Measurements from ENCODE around the gene USP30.

The USP30 gene

GRCh38 chr12:109098183-109098604, 45.8 kb downstream of the USP30 start:
- no peak for DNase-seq

- DNase-seq, result no peak
Measured at GRCh38 chr12:109098651-109099050, 46.3 kb downstream of the USP30 start.

- no peak for DNase-seq
Measured at GRCh38 chr12:109099431-109100020, 47.1 kb downstream of the USP30 start.

GRCh38 chr12:109100741-109101140, 48.4 kb downstream of the USP30 start:
- no peak for DNase-seq

GRCh38 chr12:109102491-109102890, 50.1 kb downstream of the USP30 start:
- no peak for DNase-seq

- no peak for DNase-seq
Measured at GRCh38 chr12:109105176-109105575, 52.8 kb downstream of the USP30 start.

GRCh38 chr12:109109746-109110350, 57.5 kb downstream of the USP30 start:
- no peak for DNase-seq

- no peak for DNase-seq
Measured at GRCh38 chr12:109110988-109111495, 58.7 kb downstream of the USP30 start.

- DNase-seq, result no peak
Measured at GRCh38 chr12:109112720-109113465, 60.5 kb downstream of the USP30 start.

GRCh38 chr12:109113661-109114321, 61.4 kb downstream of the USP30 start:
- no peak for DNase-seq

- no peak for DNase-seq
Measured at GRCh38 chr12:109114644-109115043, 62.3 kb downstream of the USP30 start.

GRCh38 chr12:109115404-109115757, 63.0 kb downstream of the USP30 start:
- DNase-seq, result no peak

- no peak for DNase-seq
Measured at GRCh38 chr12:109115758-109116610, 63.6 kb downstream of the USP30 start, which contains the start of gene ACACB. Gene ACACB, plus strand, starts transcription at chr12:109116587. Its CDS starts 22,819 bp downstream, at chr12:109139406.

- DNase-seq, result no peak
Measured at GRCh38 chr12:109116611-109116949, 64.2 kb downstream of the USP30 start.

GRCh38 chr12:109120095-109120494, 67.7 kb downstream of the USP30 start:
- DNase-seq, result no peak

GRCh38 chr12:109120557-109120956, 68.2 kb downstream of the USP30 start:
- no peak for DNase-seq

- DNase-seq, result no peak
Measured at GRCh38 chr12:109121346-109121880, 69.0 kb downstream of the USP30 start.

GRCh38 chr12:109124878-109125648, 72.7 kb downstream of the USP30 start:
- DNase-seq, result no peak

GRCh38 chr12:109125791-109126190, 73.4 kb downstream of the USP30 start:
- no peak for DNase-seq

- DNase-seq, result no peak
Measured at GRCh38 chr12:109126784-109127183, 74.4 kb downstream of the USP30 start.

- no peak for DNase-seq
Measured at GRCh38 chr12:109127533-109128242, 75.3 kb downstream of the USP30 start.
